Cardiac muscle cell (in vitro differentiated cells and primary cell): ENCODE measurements around the gene KCNH6. TPM values are rescaled to one million over a fixed set of nuclear protein-coding genes. Genes with fewer than 3 reads are reported as not detected.

Experiments
- DNase-seq, 2 donors: peaks; one replicate each; pipeline versions ENCODE4 v3.0.0 to v3.0.0-alpha.2; 2010 to 2017; ENCODE audit warnings: low read depth in 1 of 2, low spot score in 1 of 2
- H3K27ac ChIP-seq: fragments of 200-600 bp; sonication (generic); 2 replicates; pipeline ENCODE4 v1.5.1; 2016
- H3K27me3 ChIP-seq: fragments of 200-600 bp; sonication (generic); 2 replicates; pipeline ENCODE4 v1.6.0; 2016; ENCODE audit warnings: control low read depth
- H3K36me3 ChIP-seq: fragments of 200-600 bp; sonication (generic); 2 replicates; pipeline ENCODE4 v1.5.1; 2016; ENCODE audit warnings: control low read depth
- H3K4me1 ChIP-seq: fragments of 200-600 bp; sonication (generic); 2 replicates; pipeline ENCODE4 v1.8.1; 2017; ENCODE audit warnings: low read depth, mild to moderate bottlenecking, mixed run types
- H3K4me3 ChIP-seq: fragments of 200-600 bp; sonication (generic); 2 replicates; pipeline ENCODE4 v1.5.1; 2016; ENCODE audit warnings: mild to moderate bottlenecking
- H3K9me3 ChIP-seq: fragments of 200-600 bp; sonication (generic); 2 replicates; pipeline ENCODE4 v1.5.1; 2017; ENCODE audit warnings: low read depth, mild to moderate bottlenecking, control low read depth
- polyA plus RNA-seq: library from polyadenylated mRNA; unstranded; fragments of >200 nt; fragmentation: Nextera tagmentation; extraction: Ambion mirVana; gene quantifications from 2 replicates; pipeline ENCODE4 v1.2.1, GENCODE V29; 2016
- total RNA-seq: library from RNA; depleted of rRNA; stranded (reverse); fragments of >200 nt; gene quantifications from 2 replicates; pipeline ENCODE4 v1.2.3, GENCODE V29; 2016
- TF ChIP-seq, protein P1 (sequence below): IDR thresholded peaks from 2 replicates; pipeline ENCODE4 v1.5.1; 2012; ENCODE audit warnings: low read depth, mild to moderate bottlenecking, low read length

The KCNH6 gene
- total and polyA plus RNA-seq, 2 experiments from 2014 or later: 0.06 to 0.44 TPM

DNA sequence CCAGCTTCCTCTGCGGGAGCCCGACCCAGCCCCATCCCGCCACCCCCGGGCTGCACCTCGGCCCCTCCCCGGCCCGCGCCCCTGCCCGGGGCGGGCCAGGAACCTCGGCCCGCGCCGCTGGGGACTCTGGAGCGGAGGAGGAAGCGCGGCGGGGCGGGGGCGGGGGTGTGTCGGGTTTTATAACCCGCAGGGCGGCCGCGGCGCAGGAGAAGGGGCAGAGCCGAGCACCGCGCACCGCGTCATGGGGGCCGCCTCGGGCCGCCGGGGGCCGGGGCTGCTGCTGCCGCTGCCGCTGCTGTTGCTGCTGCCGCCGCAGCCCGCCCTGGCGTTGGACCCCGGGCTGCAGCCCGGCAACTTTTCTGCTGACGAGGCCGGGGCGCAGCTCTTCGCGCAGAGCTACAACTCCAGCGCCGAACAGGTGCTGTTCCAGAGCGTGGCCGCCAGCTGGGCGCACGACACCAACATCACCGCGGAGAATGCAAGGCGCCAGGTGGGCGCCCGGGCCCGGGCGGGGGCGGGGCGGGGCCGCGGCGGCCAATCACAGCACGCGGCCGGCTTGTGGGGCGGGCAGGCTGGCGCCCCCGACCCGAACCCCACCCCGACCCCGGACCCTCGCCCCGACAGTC, 46.2 kb upstream of the KCNH6 start, which contains the start of gene ACE:
Gene ACE, plus strand, starts transcription at position 208 of the 626 bp plus-strand sequence. Its CDS starts 34 bp downstream, at position 242.
- Histone ChIP-seq H3K4me1 (no peaks in the 10 kb centered on the region), H3K36me3 (no peaks in the 10 kb centered on the region), H3K27me3 (peaks cover 11% of the 10 kb centered on the region), H3K27ac (no peak within 1 kb of the TSS), H3K9me3 (no peaks in the 10 kb centered on the region), H3K4me3 (peak within 1 kb of the TSS; percentile 54)
- peak; percentile 25 to 64 for DNase-seq
- TF ChIP-seq, protein P1, sequence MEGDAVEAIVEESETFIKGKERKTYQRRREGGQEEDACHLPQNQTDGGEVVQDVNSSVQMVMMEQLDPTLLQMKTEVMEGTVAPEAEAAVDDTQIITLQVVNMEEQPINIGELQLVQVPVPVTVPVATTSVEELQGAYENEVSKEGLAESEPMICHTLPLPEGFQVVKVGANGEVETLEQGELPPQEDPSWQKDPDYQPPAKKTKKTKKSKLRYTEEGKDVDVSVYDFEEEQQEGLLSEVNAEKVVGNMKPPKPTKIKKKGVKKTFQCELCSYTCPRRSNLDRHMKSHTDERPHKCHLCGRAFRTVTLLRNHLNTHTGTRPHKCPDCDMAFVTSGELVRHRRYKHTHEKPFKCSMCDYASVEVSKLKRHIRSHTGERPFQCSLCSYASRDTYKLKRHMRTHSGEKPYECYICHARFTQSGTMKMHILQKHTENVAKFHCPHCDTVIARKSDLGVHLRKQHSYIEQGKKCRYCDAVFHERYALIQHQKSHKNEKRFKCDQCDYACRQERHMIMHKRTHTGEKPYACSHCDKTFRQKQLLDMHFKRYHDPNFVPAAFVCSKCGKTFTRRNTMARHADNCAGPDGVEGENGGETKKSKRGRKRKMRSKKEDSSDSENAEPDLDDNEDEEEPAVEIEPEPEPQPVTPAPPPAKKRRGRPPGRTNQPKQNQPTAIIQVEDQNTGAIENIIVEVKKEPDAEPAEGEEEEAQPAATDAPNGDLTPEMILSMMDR: no peak

DNA sequence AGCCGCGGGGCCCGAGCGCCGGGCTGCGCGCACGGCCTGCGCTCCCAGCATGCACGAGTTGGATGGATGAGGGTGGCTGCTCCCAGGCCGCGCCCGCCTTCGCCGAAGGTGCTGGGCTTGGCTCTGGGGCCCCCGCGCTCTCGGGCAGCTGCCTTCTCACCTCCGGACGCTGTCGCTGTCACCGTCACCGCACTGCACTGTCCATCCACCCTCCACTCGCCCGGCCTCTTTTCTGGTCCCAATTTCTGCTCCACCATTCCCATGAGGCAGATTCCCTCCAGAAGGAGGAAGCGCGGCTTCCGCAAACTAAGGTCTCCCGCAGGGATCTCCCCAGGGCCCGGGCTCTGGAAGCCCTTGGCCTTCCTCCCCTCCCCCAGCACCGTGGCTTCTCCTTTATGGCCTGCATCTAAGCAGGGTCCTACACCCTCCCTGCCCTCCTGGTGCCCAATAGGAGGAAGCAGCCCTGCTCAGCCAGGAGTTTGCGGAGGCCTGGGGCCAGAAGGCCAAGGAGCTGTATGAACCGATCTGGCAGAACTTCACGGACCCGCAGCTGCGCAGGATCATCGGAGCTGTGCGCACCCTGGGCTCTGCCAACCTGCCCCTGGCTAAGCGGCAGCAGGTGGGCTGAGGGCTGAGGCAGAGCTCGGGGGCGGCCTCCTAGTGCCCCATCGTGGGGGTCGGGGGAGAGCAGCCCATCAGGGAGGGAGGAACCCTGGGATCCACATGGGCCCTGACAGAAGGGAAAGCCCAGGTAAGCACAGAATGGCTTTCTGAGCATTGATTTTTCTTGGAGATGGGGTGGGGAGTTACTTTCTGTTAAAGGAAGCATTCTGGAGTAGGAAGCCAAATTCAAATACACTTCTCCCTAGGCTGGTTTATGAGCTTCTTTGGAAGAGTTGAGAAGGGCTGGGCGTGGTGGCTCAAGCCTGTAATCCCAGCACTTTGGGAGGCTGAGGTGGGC, 45.4 kb upstream of the KCNH6 start:
- no peaks in the 10 kb centered on the region for H3K9me3 ChIP-seq
- H3K27ac ChIP-seq: no peak overlapping the region
- TF ChIP-seq, protein P1: no peak
- peak; percentile 18 to 36 for DNase-seq
- H3K36me3 ChIP-seq: no peaks in the 10 kb centered on the region
- peak overlapping the region; percentile 54 for H3K4me3 ChIP-seq
- no peaks in the 10 kb centered on the region for H3K4me1 ChIP-seq
- H3K27me3 ChIP-seq: peaks cover 11% of the 10 kb centered on the region

DNA sequence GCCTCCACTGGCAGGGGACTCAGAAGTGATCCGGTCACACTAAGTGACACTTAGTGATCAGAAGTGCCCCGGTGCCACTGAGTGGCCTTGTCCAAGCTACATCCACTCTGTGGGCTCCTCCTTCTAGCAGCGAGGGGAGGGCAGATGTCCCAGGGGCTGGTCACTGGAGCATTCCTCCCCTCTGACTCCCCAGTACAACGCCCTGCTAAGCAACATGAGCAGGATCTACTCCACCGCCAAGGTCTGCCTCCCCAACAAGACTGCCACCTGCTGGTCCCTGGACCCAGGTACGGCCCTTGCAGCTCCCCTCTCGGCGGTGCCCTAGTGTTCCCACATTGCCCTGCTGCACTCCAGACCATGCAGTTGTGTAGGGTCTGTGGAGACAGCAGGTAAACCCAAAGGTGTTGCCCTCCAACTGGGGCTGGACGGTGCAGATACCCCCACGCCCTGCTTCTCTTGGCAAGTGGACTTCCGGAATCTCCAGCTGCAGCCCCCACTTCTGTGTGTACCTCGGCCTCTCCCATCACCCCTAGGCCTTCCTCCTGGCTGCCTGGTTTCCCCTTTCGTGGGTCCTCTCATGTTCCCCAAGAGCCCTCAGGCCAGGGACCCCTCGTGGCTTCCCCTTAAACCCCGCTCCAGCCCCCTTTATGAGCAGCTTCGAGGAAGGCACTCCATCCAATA, 44.2 kb upstream of the KCNH6 start:
- no peak overlapping the region for H3K27ac ChIP-seq
- peak; percentile 88 to 94 for DNase-seq
- H3K36me3 ChIP-seq: no peaks in the 10 kb centered on the region
- H3K27me3 ChIP-seq: peaks cover 11% of the 10 kb centered on the region
- H3K4me3 ChIP-seq: no peak overlapping the region
- H3K9me3 ChIP-seq: no peaks in the 10 kb centered on the region
- H3K4me1 ChIP-seq: no peaks in the 10 kb centered on the region
- TF ChIP-seq, protein P1: peak; percentile 94

DNA sequence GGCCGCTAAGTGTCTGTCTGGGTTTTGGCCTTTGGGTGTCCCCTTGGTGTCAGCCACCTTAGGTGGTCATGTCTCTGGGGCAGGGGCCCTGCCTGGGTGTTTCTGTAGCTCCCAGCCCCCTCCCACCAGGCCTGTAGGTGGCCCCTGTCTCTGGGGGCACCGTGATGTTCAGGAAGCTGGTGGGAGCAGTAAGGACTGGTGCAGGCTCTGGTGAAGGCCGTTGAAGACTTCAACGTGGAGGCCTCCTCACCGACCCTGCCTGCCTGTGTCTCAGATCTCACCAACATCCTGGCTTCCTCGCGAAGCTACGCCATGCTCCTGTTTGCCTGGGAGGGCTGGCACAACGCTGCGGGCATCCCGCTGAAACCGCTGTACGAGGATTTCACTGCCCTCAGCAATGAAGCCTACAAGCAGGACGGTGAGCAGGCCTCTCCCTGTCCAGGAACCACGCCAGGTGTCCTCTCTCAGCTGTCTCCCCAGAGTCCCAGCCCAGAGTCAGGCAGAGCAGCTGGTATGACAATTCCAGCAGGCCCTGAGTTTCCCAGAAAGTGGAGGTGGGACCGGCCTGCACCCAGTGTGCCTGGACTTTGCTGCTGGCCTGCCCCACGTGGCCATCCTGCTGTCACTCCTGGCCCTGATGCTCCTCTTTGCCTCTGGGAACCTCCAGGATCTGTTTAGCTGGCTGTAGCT, 43.5 kb upstream of the KCNH6 start:
- Histone ChIP-seq H3K4me1 (no peaks in the 10 kb centered on the region), H3K27me3 (peaks cover 11% of the 10 kb centered on the region), H3K4me3 (no peak overlapping the region), H3K36me3 (no peaks in the 10 kb centered on the region), H3K27ac (no peak overlapping the region), H3K9me3 (no peaks in the 10 kb centered on the region)
- TF ChIP-seq, protein P1: no peak
- DNase-seq: no peak
